Astrocyte (in vitro differentiated cells and primary cell): ENCODE results near the gene GTPBP6.

Experiments
- CTCF ChIP-seq: IDR thresholded peaks from 2 replicates; pipeline ENCODE4 v1.5.1; 2011; ENCODE audit warnings: low read depth, mild to moderate bottlenecking, inconsistent platforms, low read length, moderate library complexity; ENCODE audit not compliant: insufficient read depth
- EZH2 ChIP-seq: IDR thresholded peaks from 2 replicates; pipeline ENCODE4 v1.6.1; 2012; ENCODE audit warnings: mild to moderate bottlenecking, low read length, inconsistent platforms; ENCODE audit not compliant: insufficient read depth

- TF ChIP-seq CTCF (no peak), EZH2 (no peak)
Measured at GRCh38 chrX:356385-357034, 37.9 kb upstream of the GTPBP6 start.
